HEK293T (cell line): Measurements from ENCODE around the gene MXD1.

ENCODE experiments used
- FOXK2 ChIP-seq: fragments of 450-650 bp; IDR thresholded peaks from 2 replicates; pipeline ENCODE4 v1.6.1; 2016; ENCODE audit warnings: mild to moderate bottlenecking
- SP1 ChIP-seq: fragments of 450-650 bp; IDR thresholded peaks from 2 replicates; pipeline ENCODE4 v1.6.1; 2017
- TARDBP ChIP-seq: fragments of 450-650 bp; IDR thresholded peaks from 2 replicates; pipeline ENCODE4 v1.6.1; 2016

DNA sequence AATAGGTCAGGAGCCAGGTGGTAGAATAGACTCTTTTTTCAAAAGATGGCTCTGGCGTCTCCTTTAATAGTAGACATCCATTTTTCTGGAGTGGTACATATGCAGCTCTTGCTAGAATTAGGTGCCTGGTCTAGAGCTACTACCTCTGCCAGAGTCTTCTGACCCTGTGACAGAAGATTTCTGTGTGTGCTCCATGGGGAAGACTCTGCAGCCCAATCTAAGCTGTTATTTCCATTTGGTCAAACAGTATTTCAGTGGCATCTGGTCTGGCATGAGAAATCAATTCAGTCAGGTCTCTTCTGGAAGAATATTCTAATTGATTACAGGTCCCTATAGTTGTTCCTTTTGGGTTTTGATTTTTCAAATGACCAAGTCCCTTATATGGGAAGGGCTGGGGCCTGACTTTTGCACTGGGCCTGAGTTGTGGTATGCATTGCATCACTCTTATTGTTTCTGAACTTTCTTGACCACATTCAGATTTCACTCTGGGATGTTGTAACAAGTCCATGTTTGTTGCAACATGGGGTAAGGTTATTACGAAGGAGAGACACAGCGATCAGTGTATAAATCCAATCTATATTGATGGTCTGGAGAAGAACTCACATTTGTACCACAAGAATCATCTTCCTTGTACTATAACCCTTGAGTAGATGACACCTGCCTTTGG is 12.1 kb downstream of the MXD1 start:
- TF ChIP-seq FOXK2 (no peak), SP1 (no peak), TARDBP (no peak)
